Skeletal muscle tissue (tissue), 4 donors: ENCODE measurements around the gene GALNT12. TPM values are rescaled to one million over a fixed set of nuclear protein-coding genes. Genes with fewer than 3 reads are reported as not detected.

Experiments used
- H3K27ac ChIP-seq: one replicate; pipeline ENCODE4 v1.7.0; 2013; ENCODE audit warnings: mild to moderate bottlenecking, low read depth, low read length, inconsistent platforms
- H3K27me3 ChIP-seq, 3 donors: one replicate each; pipeline ENCODE4 v1.7.0; 2013; ENCODE audit warnings: low read length in 3 of 3; ENCODE audit not compliant: control insufficient read depth in 3 of 3, insufficient read depth in 3 of 3
- H3K36me3 ChIP-seq, 3 donors: one replicate each; pipeline ENCODE4 v1.7.0; 2013; ENCODE audit warnings: low read length in 3 of 3; ENCODE audit not compliant: control insufficient read depth in 3 of 3, insufficient read depth in 3 of 3
- H3K4me1 ChIP-seq, 3 donors: one replicate each; pipeline ENCODE4 v1.7.0; 2013; ENCODE audit warnings: low read length in 3 of 3, mild to moderate bottlenecking in 3 of 3; ENCODE audit not compliant: control insufficient read depth in 3 of 3, insufficient read depth in 3 of 3
- H3K4me3 ChIP-seq, 3 donors: one replicate each; pipeline ENCODE4 v1.7.0; 2013; ENCODE audit warnings: low read length in 3 of 3
- H3K9ac ChIP-seq, 3 donors: one replicate each; pipeline ENCODE4 v1.7.0; 2013; ENCODE audit warnings: low read length in 3 of 3, mild to moderate bottlenecking in 3 of 3, moderate library complexity in 2 of 3, low read depth in 1 of 3
- H3K9me3 ChIP-seq, 3 donors: one replicate each; pipeline ENCODE4 v1.7.0; 2013; ENCODE audit warnings: low read length in 3 of 3; ENCODE audit not compliant: control insufficient read depth in 3 of 3
- total RNA-seq: library from RNA; depleted of rRNA; stranded (reverse); fragments of >200 nt; gene quantifications from one replicate; pipeline ENCODE4 v1.2.3, GENCODE V29; 2014
- donor health status: Osteomylitis.

GALNT12 gene
- total RNA-seq, 1 donor from 2014 or later, result 1.6 TPM

- H3K4me1 ChIP-seq, result peaks cover 22 to 36% (median 24%) of the 10 kb centered on the region in 3 donors
- H3K9ac ChIP-seq, result no peak overlapping the region
- peaks cover 4 to 12% (median 5%) of the 10 kb centered on the region in 3 donors for H3K27me3 ChIP-seq
- H3K36me3 ChIP-seq, result no peaks in the 10 kb centered on the region
- no peak overlapping the region for H3K4me3 ChIP-seq
- H3K27ac ChIP-seq, result peak overlapping the region; percentile 78
- no peaks in the 10 kb centered on the region for H3K9me3 ChIP-seq
Observed at GRCh38 chr9:98882569-98882923, 75.1 kb downstream of the GALNT12 start.

DNA sequence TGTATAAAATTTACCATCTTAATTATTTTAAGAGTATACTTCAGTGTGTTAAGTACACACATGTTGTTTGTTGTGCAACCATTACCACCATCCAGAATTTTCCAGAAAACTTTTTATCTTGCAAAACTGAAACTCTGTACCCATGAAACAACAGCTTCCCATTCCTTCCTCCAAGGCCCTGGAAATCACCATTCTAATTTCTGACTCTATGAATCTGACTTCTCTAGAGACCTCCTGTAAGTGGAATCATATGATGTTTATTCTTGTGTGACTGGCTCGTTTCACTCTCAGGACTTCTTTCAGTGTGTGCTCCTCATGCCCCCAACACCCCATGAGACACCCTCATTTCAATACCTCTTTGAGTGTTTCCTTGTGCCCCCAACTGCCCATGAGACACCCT lies 75.8 kb downstream of the GALNT12 start:
- H3K4me3 ChIP-seq, result no peak overlapping the region
- no peaks in the 10 kb centered on the region for H3K9me3 ChIP-seq
- H3K27me3 ChIP-seq, result peaks cover 4 to 12% (median 5%) of the 10 kb centered on the region in 3 donors
- peaks cover 22 to 43% (median 24%) of the 10 kb centered on the region in 3 donors for H3K4me1 ChIP-seq
- peak overlapping the region; percentile 78 for H3K27ac ChIP-seq
- no peaks in the 10 kb centered on the region for H3K36me3 ChIP-seq
- H3K9ac ChIP-seq, result no peak overlapping the region

GRCh38 chr9:98884849-98885248 lies 77.4 kb downstream of the GALNT12 start:
- Histone ChIP-seq H3K27ac (no peak overlapping the region), H3K9ac (no peak overlapping the region), H3K27me3 (peaks cover 4 to 12% (median 5%) of the 10 kb centered on the region in 3 donors), H3K4me3 (no peak overlapping the region), H3K36me3 (no peaks in the 10 kb centered on the region), H3K4me1 (peaks cover 20 to 41% (median 21%) of the 10 kb centered on the region in 3 donors), H3K9me3 (no peaks in the 10 kb centered on the region)

- Histone ChIP-seq H3K9me3 (no peaks in the 10 kb centered on the region), H3K9ac (no peak overlapping the region), H3K27me3 (peaks cover 0 to 6% (median 0%) of the 10 kb centered on the region in 3 donors), H3K4me3 (no peak overlapping the region), H3K4me1 (peaks cover 12 to 34% (median 17%) of the 10 kb centered on the region in 3 donors), H3K36me3 (no peaks in the 10 kb centered on the region), H3K27ac (peak overlapping the region; percentile 58)
Observed at GRCh38 chr9:98885575-98886295, 78.3 kb downstream of the GALNT12 start.

- Histone ChIP-seq H3K4me1 (peaks cover 12 to 32% (median 15%) of the 10 kb centered on the region in 3 donors), H3K36me3 (no peaks in the 10 kb centered on the region), H3K9ac (no peak overlapping the region), H3K9me3 (no peaks in the 10 kb centered on the region), H3K4me3 (no peak overlapping the region), H3K27ac (peak overlapping the region; percentile 67), H3K27me3 (peaks cover 0 to 5% (median 0%) of the 10 kb centered on the region in 3 donors)
Observed at GRCh38 chr9:98886691-98887229, 79.3 kb downstream of the GALNT12 start.

DNA sequence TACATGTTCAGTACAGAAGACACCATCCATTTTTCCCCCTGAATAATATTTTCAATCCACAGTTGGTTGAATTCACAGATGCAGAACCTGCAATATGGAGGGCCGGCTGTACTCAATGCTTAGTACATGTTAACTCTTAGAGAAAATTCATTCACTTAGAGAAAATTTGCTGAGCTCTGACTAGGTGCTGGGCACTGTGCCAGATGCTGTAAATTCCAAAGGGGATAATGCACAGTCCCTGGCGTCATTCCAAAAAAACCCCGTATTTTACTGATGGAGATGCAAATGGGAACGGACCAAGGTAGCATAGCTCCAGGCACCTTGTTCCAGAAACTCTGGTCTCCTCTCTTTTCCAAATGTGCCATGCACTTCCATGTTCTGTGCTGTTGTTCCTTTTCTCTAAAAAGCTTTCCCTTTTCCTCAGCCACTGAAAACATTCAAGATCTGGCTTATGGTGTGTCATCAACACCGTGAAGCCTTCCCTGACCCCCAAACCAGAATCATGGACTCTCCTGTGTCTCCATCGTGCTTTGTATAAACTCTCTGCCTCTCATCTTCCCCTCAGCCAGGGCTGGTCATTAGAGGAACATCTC lies 80.5 kb downstream of the GALNT12 start:
- H3K9ac ChIP-seq, result no peak overlapping the region
- no peaks in the 10 kb centered on the region for H3K9me3 ChIP-seq
- peaks cover 5 to 30% (median 11%) of the 10 kb centered on the region in 3 donors for H3K4me1 ChIP-seq
- H3K4me3 ChIP-seq, result no peak overlapping the region
- H3K27ac ChIP-seq, result peak overlapping the region; percentile 6
- no peaks in the 10 kb centered on the region for H3K27me3 ChIP-seq
- no peaks in the 10 kb centered on the region for H3K36me3 ChIP-seq

- Histone ChIP-seq H3K4me3 (no peak overlapping the region), H3K27me3 (no peaks in the 10 kb centered on the region), H3K9me3 (no peaks in the 10 kb centered on the region), H3K4me1 (peaks cover 5 to 24% (median 8%) of the 10 kb centered on the region in 3 donors), H3K36me3 (no peaks in the 10 kb centered on the region), H3K9ac (no peak overlapping the region), H3K27ac (peak overlapping the region; percentile 6)
Observed at GRCh38 chr9:98888801-98889421, 81.4 kb downstream of the GALNT12 start.

DNA sequence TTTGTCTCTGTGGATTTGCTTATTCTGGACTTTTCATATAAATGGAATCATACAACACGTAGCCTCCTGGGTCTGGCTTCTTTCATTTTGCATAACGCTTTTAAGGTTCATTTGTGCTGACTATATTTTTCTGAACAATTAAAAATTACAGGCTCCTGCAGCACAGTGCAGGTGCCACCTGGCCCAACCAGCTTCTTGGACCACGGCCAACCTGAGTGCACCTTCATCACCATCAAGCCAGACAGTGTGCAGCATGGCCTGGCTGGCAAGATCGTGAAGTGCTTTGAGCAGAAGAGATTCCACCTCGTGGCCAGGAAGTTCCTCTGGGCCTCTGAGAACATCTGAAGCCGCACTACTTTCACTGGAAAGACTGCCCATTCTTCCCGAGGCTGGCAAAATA lies 82.8 kb downstream of the GALNT12 start:
- Histone ChIP-seq H3K9me3 (no peaks in the 10 kb centered on the region), H3K4me3 (no peak overlapping the region), H3K4me1 (peaks cover 5 to 19% (median 8%) of the 10 kb centered on the region in 3 donors), H3K9ac (no peak overlapping the region), H3K36me3 (no peaks in the 10 kb centered on the region), H3K27ac (no peak overlapping the region), H3K27me3 (no peaks in the 10 kb centered on the region)

DNA sequence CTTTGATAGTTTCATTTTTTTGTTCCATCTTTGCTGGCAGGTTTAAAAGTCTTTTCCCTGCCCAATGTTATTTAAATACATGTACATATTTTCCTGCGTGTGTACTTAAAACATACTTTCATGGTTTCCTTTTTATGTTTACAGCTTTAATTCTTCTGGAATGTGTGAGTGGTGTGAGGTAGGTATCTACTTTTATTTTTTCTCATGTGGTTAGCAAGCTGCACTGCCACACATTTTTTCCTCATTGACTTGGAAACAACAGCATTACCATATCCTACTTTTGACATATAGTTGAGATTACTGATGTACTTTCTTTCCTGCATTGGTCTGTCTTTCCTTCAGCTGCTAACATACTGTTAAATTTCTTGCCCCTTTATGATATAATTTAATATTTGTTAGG lies 84.8 kb downstream of the GALNT12 start:
- no peaks in the 10 kb centered on the region for H3K27me3 ChIP-seq
- H3K9me3 ChIP-seq, result no peaks in the 10 kb centered on the region
- H3K4me3 ChIP-seq, result no peak overlapping the region
- H3K4me1 ChIP-seq, result peaks cover 0 to 14% (median 4%) of the 10 kb centered on the region in 3 donors
- H3K36me3 ChIP-seq, result no peaks in the 10 kb centered on the region
- no peak overlapping the region for H3K27ac ChIP-seq
- no peak overlapping the region for H3K9ac ChIP-seq

DNA sequence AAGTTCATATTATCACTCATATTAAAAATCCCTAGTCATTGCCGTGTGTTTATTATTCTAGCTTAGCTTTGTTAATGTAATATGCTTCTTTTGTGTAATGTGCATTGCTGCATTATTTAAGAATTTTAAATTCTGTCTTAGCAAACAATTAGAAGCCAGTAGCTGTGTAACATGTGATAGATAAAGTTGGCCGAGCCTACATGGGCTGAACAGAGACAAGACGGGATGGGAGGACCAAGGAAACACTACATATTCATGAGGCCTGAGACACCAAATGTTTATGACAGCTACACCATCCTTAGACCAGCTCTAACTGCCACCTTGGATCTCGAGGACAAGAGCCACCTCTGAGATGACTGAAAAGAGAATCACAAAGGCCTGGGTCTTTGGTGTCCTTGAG lies 85.2 kb downstream of the GALNT12 start:
- Histone ChIP-seq H3K27ac (no peak overlapping the region), H3K36me3 (no peaks in the 10 kb centered on the region), H3K27me3 (no peaks in the 10 kb centered on the region), H3K4me1 (peaks cover 0 to 10% (median 4%) of the 10 kb centered on the region in 3 donors), H3K9ac (no peak overlapping the region), H3K4me3 (no peak overlapping the region), H3K9me3 (no peaks in the 10 kb centered on the region)
